Ureter (tissue), 1 donor: ENCODE results near the gene ZFHX2. TPM values are rescaled to one million over a fixed set of nuclear protein-coding genes. Genes with fewer than 3 reads are reported as not detected.

Source experiments
- DNase-seq: peaks from one replicate; pipeline ENCODE4 v3.0.0-alpha.2; 2020; ENCODE audit warnings: low spot score
- total RNA-seq: library from RNA; stranded (reverse); gene quantifications from one replicate; pipeline ENCODE4 v1.2.4, GENCODE V29; 2023
- donor health status: DM: yes; HTN: yes; CAD: no.

ZFHX2 gene
- total RNA-seq, 1 donor from 2014 or later, result 2.8 TPM

DNA sequence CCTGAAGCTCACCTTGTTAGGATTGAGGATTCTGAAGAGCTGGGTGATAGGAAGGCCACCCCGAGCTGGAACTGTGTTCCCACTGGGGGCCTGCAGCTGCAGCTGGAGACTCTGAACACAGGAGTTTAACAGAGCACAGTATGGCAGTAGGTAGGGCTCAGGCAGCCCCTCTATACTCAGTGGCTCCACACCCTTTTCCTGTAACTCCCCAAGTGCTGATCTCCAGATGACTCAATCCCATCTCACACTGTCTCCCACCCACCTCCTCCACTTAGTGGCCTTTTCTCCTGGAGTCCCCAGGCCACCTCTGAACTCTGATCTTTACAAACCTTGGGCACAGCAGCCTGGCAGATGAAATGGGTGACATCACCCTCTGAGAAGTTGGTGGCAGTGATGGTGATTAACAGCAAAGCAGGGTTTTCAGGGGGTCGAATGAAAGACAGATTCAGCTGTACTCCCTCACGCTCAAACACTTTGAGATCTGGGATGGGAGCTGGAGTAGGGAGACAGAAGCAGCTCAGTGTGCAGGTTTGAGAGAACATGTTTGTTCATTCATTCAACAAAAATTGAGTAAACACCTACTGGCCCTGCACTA, 8.5 kb upstream of the ZFHX2 start:
- no peak for DNase-seq

DNA sequence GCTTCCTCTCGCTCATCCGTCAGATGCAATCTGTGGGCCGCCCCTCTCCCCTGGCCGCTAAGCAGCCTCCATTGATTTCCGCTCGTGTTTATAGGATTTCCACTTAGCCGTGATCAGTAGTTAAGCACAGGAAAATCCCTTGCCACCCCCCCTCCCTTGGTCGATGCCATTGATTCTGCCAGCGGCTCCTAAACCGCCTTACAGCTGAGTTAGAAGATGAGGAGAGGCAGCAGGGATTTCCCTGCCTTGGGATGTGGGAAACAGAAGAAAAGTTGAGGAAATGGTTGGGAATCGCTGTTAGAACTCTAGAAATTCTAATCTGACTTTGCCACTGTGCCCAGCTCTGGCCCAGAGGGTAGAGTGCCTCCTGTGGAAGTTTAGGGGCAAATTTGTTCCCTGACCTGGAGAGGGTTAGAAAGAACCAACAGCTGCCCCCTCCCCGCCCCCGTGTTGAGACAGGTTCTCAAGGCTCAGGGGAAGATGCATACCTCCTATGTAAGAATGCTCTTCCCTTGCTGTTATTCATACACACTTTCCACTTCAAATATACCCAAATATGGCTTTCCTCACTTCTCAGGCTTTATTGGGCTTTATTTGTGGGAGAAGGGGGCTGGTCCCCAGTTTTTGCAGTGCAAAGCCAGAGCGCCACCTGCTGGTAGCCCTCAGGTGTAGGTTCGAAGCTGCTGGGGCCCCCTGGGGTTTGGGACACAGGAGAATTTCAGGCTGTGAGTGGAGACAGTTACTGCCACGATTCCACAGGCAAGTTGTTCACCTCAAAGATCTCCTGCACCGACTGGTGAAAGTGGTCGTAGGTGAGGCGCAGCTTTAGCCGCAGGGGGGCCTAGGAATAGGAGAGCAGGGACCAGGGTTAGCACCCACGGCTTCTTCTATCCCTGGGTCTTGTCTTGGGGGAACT, 7.7 kb upstream of the ZFHX2 start:
- DNase-seq, result no peak

DNA sequence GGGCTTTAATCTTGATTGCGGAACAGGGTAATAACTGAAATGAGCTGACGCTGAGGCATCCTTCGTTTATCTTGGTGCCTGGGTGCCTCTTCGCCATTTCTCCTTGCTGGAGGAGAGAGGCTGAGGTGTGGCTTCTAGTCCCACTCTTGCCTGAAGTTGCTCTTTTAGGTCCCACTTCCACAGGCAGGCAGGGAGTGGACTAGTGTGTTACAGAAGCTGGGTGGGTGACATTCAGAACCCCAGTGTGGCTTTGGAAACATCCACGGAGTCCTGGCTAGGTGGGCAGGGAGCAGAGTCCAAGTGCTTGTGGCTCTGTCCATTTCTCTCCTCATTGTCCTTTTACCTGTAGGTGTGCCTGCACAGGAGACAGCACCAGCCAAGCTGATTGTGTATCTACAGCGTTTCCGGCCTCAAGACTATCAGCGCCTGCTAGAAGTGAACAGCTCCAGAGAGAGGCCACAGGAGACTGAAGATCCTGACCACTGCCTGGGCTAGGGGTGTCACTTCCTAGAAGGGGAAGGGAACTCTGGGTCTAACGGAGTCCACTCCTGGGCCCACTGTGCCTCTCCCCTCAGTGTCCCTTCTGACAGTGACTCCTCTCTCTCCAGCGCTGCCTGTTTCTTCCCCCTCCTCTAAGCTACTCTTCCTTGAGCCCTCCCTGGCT, 6.9 kb upstream of the ZFHX2 start:
- DNase-seq, result no peak

DNA sequence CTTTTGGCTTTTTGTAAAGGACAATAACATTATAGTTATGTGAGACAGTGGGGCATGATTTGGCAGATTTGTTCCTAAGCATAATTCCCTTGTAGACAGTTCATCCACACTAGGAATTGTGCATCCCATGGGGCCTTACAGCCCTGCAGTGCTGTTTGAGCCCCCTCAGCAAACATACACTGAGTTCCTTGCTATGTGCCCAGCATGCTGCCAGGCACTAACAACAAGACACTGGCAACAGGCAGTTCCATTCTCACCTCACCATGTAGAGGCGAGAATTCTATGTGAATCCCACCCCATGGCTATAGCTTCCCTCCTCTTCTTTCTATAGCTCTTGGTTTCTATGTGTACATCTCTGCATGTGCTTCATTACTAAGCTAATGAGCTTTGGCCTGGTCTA, 6.4 kb upstream of the ZFHX2 start:
- no peak for DNase-seq

DNA sequence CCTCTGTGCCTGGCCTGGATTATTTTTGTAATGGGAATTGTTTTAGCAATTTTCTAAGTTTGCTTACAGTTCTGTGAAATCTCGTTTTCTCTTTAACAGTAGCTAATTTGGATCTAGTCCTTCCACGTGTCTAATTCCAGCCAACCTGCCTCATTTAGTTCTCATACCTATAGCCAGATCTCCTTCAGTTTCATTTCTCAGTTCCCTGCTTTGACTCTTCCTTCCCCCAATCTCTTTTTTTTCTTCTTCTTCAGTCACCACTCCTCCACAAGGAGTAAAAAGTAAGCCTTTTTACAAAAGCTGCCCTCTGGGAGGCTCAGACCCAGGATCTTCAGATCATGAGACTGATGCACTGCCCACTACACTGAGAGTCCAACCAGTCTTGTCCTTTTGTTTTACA, 6.0 kb upstream of the ZFHX2 start:
- DNase-seq, result no peak

DNA sequence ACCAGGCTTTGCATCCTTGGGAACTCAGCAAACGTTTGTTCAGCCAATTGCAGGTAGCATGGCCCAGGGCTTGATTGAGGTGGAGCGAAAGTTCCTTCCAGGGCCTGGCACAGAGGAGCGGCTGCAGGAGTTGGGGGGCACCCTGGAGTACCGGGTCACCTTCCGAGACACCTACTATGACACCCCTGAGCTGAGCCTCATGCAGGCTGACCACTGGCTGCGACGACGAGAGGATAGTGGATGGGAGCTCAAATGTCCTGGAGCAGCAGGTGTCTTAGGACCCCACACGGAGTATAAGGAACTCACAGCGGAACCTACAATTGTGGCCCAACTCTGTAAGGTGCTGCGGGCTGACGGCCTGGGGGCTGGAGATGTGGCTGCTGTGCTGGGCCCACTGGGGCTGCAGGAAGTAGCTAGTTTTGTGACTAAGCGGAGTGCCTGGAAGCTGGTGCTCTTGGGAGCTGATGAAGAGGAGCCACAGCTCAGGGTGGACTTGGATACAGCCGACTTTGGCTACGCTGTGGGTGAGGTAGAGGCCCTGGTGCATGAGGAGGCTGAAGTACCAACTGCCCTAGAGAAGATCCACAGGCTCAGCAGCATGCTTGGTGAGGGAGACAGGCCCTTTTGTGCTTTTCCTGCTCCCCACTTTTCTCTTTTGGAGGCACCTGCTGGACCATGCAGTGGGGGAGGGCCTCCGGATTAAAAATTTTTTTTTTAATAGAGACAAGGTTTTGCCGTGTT, 5.3 kb upstream of the ZFHX2 start:
- no peak for DNase-seq

DNA sequence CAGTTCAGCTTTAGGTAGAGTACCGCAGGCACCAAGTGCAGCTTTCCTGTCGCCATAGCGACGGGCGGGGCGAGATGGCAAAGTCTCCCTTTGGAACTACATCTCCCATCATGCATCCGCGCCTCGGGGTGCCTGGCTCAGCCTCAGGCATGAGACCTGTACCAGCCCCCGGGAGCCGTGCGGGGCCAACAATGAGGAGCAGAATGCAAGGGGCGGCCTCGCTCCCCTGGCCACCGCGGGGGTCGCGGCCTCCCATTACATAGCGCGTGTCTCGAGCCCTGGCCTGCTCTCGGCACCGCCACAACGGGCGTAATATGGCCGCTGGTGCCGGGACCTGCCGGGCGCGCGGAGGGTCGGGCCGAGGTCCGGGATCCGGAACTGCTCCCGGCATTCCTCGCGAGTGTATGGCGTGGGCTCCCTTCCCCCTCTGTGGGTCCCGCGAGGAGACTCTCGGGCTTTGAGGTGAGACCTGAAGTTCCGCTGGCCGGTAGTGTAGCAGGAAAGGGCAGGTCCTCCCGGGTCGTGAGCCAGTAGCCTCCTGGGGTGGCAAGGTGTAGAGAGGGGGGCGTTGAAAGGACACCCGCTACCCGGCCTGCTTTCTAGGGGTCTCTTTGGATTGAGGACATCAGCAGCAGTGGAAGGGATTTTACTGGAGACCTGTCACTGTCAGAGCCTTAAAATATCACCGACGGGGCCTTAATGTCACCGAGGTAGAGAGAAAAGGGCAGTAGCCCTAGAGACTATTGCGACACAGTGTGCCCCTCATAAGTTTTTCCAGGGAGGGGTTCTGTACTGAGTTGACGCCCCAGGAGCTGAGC, 4.5 kb upstream of the ZFHX2 start, which contains the start of gene THTPA:
TSS of gene THTPA (plus strand) at position 390 of the 818 bp plus-strand sequence. CDS start 487 bp downstream, outside the sequence.
- peak; percentile 92 for DNase-seq

DNA sequence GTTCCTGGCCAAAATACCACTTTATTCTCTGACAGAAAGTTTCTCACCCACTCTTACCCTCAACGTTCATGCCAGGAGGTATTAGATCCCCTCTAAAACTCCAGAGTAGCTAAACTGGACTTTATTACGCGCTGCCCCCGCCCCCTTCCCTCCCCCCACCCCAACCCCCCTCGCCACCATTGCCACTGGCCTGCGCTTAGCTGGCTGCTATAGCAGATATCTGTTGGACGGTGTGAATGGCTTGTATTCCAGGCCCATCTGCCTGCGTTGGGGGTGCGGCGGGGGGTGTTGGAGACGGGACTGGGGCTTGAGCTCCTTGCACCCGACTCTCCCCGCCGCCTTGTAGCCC, 3.9 kb upstream of the ZFHX2 start:
- DNase-seq, result no peak

DNA sequence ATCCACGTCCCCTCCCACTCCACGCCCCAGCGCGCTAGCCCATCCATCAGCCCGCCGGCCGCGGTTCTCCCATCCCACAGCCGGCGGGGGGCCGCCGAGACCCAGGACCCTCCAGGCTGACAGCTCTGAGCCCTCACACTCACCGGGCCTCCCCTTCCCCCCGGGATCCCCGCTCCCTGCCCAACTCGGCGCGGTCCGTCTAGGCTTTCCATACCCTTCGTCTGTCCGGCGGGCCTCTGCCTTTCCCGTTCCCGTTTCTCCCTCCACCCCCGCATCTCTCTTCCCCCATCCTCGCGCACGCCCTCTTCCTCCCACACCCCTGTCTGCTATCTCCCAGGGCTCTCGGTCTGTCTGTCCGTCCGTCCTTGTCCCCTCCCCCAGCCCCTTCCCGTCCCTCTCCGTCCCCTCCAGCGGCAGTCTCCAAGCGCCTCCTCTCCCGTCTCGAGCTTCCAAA, 726 bp downstream of the ZFHX2 start:
- no peak for DNase-seq

DNA sequence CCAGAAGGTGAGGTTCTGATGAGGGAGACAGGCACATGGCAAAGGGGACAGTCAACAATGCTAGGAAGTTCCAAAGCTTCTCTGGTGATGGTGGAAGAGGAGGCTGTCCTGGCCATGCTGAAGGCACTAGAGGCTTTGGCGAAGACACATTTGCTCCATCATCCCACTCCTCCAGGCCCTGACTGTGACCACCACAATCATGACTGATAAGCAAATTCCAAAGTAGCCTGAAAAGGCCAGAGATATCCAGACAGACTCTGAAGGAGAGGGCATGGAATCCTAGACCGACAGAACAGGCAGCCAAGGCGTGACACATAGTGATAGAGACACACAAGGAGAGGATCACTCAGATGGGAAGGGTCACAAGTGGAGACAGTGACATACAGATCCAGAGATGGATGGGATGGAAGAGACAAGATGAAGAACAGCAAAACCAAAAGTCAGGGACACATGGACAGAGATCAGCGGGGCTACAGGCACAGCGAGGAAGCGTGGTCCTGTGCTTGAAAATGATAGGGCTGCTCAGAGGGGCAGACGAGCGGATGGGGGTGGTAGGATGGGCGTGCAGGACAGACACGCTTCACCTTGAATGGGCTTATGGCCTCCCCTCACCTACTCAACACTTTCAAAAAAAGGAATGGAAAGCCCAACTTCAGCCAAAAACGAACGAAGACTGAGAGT, 1.3 kb downstream of the ZFHX2 start:
- no peak for DNase-seq

DNA sequence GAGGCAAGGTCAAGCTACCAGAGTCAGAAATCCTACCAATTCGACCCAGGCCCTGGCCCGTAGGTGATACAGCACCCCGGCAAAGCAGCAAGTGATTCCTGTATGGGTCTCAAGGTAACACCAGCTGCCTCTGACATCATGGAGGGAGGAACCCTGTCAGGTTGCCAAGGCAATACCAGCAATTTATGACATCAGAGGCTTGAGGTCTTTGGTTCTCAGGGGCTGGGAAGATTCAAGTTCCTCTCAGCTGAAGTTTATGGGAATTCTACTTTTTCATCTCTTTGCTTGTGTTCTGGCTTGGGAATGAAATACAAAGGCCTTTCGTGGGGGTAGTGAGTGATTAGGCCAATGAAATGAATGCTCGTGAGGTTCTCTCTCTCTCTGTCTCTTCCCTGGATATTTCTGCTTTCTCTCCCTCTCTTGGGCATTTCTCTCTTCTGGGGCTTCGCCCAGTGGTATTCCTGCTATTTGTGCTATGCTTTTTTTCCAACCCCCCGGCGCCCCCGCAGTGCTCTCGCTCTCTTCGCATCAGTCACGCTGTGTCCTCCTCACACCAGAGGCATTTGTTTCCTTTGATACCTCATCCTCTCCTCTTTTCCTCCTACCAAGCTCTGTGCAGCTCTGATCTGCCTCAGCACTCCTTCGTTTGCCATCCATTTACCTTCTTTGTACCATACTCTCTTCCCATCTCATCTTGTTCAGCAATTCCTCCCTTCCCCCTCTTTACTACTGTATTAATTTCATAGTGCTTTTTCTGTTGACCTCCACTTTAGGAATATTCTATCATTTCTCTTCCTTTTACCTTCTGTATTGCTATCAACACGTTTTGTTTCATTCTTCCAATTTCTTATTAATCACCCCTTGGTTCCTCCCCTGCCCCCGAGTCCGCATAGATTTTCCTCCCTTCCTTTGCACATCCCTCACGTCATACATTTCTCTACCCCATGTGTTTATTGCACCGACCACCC, 2.9 kb downstream of the ZFHX2 start:
- DNase-seq, result no peak

DNA sequence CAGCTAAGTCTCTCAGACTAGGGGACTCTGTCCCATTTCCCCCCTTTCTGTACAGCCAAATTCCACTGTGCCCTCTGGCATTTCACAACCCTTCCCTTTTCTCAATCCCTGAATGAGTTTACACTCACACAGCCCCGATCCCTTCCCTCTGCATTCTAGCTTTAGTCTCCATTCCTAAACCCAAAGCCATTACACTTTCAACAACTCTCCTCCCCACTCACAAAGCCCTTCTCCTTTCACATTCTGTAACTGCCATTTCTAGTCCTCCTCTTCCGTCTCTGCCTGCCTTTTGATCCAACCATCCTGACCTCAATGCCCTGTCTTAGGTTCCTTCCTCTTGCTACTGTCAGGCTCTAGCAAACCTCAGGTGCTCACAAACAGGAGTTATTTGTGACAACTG, 3.6 kb downstream of the ZFHX2 start:
- DNase-seq, result no peak

DNA sequence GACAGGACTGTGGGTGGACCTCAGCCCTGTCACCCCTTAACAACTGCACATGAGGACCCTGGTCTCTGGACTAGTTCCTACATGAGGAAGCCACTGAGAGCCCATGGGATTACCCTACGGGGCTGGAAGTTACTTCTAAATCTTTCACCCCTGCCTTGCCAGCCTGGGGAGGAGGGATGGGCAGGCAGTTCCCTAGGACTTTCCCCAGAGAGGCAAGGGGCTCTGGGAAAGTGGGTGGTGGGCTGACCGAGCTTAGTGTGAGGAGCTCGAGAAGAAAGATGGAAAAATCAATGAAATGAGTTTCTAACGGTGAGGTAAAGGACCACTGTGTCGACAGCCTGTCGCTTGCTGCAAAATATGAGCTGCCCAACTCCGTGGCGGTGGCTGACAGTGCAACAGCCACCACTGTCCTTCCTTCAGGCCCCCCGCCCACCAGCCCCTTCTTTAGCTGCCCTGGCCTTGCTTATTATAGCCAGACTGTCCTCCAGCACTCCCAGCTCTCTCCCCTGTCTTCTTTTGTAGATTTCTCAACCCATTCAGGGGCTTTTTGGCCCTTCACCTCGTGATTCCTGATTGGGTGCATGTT, 5.0 kb downstream of the ZFHX2 start:
- DNase-seq, result no peak

DNA sequence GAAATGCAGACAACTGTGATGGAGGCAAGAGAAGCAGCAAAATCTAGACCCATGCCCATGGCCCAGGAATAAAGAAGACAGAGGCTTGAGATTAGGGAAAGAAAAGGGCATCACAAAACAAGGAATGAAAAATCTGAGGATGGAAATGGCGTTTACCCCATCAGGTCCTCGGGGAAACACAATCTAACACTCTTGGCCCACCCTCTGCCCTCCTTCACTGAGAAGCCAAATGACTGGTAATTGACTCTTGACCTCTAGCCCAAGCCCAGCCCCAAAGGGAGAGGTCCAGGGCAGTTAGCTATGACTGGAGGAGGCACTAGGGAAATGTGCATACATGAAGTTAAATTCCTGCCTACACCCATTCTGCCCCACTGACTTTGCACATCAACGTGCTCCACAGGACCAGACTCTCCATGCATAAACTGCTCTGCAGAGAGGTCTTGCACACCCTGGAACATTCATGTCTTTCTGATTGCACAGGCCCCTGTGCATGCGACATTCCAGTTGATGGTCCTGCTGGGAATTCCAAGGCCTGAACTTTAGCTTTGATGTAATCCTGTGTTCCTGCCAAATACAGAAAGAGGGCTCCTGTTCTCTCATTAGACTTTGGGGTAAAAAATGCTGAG, 5.7 kb downstream of the ZFHX2 start:
- DNase-seq, result no peak

DNA sequence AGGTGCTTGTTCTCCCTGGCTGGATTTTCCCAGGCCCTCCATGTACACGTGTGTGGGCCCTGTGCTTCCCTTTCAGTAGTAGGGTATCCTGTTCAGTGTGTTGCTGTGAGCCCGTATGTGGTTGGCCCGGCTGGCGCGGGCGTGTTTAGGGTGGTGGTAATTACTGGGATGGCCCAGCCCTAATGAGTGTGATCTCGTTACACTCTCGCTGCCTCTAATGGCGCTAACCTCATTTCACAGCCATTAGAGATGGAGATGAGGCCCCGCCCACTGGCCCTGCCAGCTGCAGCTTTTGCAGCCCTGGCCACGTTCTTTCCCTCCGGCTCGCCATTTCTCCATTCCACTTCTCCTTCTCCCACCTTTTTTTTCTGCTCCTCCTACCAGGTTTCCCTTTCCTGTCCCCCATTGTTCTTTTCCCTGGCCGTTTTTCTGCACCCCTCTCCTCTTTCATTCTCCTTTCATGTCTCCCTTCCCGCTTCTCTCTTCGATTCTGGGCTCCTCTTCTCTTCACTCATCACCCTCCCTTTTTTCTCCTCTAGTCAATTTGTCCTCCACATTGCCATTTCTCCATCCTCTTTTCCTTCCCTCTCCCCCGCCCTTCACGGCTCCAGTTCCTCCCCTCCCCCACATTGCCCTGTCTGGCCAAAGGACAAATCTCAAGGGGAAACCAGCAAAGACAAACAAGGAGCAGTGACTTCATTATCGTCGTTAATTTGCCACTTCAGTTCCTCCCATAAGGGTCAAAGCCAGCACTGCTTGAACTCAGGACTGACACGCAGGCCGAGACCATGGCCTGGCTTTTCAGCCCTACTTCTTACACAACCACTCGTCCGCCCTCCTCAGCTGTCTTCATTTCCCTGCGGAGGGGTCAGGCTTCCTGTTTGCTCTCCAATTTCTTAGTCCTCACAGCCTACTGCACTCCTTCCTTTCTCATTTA, 6.8 kb downstream of the ZFHX2 start:
- no peak for DNase-seq

DNA sequence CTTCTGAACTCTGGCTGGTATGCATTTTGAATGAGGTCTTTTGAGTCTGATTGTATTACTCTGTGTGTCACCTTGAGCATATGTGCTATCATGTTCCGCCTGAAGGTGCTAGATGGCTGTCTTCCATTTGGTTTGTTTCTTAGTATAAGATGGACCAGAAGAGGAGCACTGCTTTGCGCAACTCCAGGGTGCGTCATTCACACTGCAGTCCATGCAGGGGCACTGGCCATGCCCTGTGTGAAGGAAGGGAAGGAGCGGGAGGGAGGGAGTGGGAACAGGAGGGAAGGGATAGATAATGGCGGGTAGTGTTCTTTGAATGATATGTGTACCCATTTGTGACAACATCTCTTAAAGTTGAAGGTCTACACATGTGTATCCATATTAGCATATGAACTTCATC, 8.2 kb downstream of the ZFHX2 start:
- DNase-seq, result no peak

DNA sequence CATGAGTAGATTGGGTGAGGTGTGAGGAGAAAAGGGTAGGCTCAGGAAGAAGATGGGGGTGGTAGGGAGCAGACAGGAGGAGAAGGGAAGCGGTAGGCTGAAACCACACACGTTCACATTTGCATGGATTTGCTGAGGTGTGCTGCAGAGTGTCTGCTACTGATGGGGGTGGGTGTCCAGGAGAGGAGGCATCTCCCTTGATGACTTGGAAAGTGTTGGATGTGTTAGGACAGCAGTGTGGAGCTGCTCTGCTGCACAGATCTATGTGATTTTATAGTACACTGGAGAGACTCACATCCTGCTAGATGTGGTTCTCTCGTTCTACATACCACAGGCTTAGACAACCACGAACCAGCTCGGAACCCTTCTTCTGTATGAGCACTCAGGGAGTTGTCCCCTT, 9.3 kb downstream of the ZFHX2 start:
- no peak for DNase-seq

DNA sequence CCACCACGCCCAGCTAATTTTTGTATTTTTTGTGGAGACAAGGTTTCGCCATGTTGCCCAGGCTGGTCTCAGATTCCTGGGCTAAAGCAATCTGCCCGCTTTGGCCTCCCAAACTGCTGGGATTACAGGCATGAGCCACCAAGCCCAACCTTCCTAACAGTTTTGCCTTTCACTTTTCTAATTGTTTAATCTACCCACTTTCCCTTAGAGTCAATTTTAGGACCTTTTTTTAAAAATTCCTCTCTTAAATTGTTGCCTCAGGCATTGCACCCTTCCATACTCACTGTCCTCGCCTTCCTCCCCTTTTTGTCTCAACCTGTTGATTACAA, 11.5 kb downstream of the ZFHX2 start:
- no peak for DNase-seq
